ENCODE data around the gene PRSS16. TPM values are rescaled to one million over a fixed set of nuclear protein-coding genes. Genes with fewer than 3 reads are reported as not detected.
"Not testable (repeated sequence)": the region's sequence is repeated elsewhere in the genome, so short reads cannot be mapped to it uniquely, and the experiment has no call there.

Gene PRSS16
- polyA plus RNA-seq, 12 donors = 0.14 to 4.3 (median 0.24) TPM; not detected in 3

GRCh38 chr6:27242589-27243265 lies 4.8 kb upstream of the PRSS16 start:
- no peak for DNase-seq

GRCh38 chr6:27248783-27249182 lies 1.3 kb downstream of the PRSS16 start:
- no peak for DNase-seq

- DNase-seq = no peak
These were observed 3.0 kb downstream of the PRSS16 start for GRCh38 chr6:27250277-27251111.

GRCh38 chr6:27251112-27251605 lies 3.7 kb downstream of the PRSS16 start:
- DNase-seq = no peak

GRCh38 chr6:27251606-27252251 lies 4.2 kb downstream of the PRSS16 start:
- no peak for DNase-seq

GRCh38 chr6:27254566-27254965 lies 7.1 kb downstream of the PRSS16 start:
- DNase-seq = no peak

GRCh38 chr6:27255866-27256265 lies 8.4 kb downstream of the PRSS16 start:
- no peak for DNase-seq

- DNase-seq = no peak
These were observed 12.9 kb downstream of the PRSS16 start for GRCh38 chr6:27260369-27260768.

GRCh38 chr6:27260836-27261375 lies 13.4 kb downstream of the PRSS16 start:
- DNase-seq = no peak

- no peak for DNase-seq
These were observed 16.4 kb downstream of the PRSS16 start for GRCh38 chr6:27263886-27264285.

GRCh38 chr6:27267003-27267402 lies 19.5 kb downstream of the PRSS16 start:
- DNase-seq = not testable (repeated sequence)

- no peak for DNase-seq
These were observed 20.4 kb downstream of the PRSS16 start for GRCh38 chr6:27267857-27268434.

GRCh38 chr6:27268803-27269202 lies 21.3 kb downstream of the PRSS16 start:
- DNase-seq = no peak

GRCh38 chr6:27273783-27274182 lies 26.3 kb downstream of the PRSS16 start:
- DNase-seq = no peak

GRCh38 chr6:27275025-27275956 lies 27.8 kb downstream of the PRSS16 start:
- no peak for DNase-seq

- DNase-seq = no peak
These were observed 32.1 kb downstream of the PRSS16 start for GRCh38 chr6:27279513-27280063.

- no peak for DNase-seq
These were observed 32.6 kb downstream of the PRSS16 start for GRCh38 chr6:27280064-27280539.

GRCh38 chr6:27280540-27281000 lies 33.1 kb downstream of the PRSS16 start:
- no peak for DNase-seq

GRCh38 chr6:27281105-27281539 lies 33.6 kb downstream of the PRSS16 start:
- no peak for DNase-seq

- DNase-seq = no peak
These were observed 34.1 kb downstream of the PRSS16 start for GRCh38 chr6:27281569-27281968.
